Dermis microvascular lymphatic vessel endothelial cell (primary cell): ENCODE results near the gene GOLGA8A. TPM values are rescaled to one million over a fixed set of nuclear protein-coding genes. Genes with fewer than 3 reads are reported as not detected.
"Not testable (repeated sequence)": the region's sequence is repeated elsewhere in the genome, so short reads cannot be mapped to it uniquely, and the experiment has no call there.

Source experiments
- DNase-seq, 2 donors: peaks; one replicate each; pipeline versions ENCODE4 v3.0.0 to v3.0.0-alpha.2; 2010; ENCODE audit warnings: low read depth in 2 of 2
- total RNA-seq: library from RNA; depleted of rRNA; stranded (reverse); fragments of >200 nt; gene quantifications from 2 replicates; pipeline ENCODE4 v1.2.1, GENCODE V29; 2014

Gene GOLGA8A, protein sequence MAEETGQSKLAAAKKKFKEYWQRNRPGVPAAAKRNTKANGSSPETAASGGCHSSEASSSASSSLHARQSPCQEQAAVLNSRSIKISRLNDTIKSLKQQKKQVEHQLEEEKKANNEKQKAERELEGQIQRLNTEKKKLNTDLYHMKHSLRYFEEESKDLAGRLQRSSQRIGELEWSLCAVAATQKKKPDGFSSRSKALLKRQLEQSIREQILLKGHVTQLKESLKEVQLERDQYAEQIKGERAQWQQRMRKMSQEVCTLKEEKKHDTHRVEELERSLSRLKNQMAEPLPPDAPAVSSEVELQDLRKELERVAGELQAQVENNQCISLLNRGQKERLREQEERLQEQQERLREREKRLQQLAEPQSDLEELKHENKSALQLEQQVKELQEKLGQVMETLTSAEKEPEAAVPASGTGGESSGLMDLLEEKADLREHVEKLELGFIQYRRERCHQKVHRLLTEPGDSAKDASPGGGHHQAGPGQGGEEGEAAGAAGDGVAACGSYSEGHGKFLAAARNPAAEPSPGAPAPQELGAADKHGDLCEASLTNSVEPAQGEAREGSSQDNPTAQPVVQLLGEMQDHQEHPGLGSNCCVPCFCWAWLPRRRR
- total RNA-seq: 1.8 and 3.2 TPM in 2 replicates

DNA sequence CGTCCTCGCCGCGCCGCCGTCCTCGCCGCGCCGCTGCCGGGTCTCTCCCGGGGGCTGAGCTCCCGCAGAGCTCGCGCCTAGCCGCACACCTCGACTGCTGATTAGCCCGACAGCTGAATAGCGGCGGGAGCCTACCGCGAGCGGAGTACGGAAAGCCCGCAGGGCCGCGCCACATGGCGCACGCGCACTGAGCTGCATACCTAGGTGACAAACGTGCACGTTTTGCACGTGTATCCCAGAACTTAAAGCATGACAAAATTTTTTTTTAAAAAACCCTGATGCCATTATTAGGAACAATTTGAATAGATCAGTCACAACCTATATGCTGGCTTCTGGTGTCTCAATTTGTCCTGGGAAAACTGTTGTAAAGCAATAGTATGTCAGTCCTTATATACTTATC is at the start of gene GOLGA8A:
TSS of gene GOLGA8A (minus strand) at position 122 of the 400 bp plus-strand sequence. CDS start 48,117 bp downstream, outside the sequence.
- DNase-seq: peak; percentile 51 to 79

DNA sequence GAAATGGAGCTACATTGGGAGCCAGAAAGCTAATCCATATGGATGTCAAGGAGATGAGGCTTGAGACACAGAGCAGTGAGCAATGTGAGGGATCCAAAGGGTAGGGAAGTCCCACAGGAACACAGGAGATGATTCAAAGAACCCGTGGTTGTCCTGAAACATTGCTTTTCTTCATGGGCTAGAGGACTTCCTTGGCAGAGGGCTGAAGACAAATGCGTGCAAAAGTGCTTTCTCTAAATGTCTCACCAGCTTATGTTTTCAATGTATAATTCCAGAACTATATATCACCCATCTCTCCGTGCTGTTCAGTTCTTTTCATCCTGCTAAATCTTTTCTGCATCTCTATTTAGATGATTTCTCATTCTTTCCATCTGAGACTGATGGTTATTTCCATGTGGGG is 46.0 kb upstream of the GOLGA8A start:
- no peak for DNase-seq

DNA sequence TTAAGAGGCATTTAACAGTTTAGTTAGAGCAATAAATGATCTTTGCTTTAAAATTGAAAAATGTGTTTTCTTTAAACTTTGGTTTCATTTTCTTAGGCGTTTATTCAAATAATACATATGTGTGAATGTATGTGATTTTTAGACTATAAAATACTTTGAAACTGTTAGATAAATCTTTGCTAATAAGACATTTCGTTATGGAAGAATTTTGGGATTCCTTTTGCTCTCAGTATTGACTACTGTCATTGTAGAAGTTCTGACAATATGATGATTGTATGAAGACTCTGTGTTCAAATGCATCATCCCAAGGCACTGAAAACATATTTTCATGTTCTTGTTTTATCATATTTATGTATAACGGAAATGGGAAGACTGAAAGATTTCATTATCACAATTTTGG is 43.8 kb upstream of the GOLGA8A start:
- no peak for DNase-seq

DNA sequence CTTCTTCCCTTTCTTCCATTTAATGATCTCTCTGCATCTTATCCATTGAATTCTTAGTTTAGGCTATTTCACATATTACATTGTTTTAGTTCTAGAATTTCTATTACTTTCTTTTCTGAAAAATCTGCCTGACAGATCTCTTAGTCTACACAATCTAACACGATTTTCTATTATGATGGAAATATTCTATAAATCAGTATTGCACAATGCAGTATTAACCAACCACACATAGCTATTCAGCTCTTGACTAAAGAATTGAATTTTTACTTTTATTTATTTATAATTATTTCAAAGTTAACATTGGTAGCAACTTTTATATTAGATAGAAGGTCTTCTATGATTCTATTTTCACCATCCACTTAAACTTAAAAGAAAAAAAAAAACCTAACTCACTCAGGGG is 36.2 kb upstream of the GOLGA8A start:
- DNase-seq: no peak

DNA sequence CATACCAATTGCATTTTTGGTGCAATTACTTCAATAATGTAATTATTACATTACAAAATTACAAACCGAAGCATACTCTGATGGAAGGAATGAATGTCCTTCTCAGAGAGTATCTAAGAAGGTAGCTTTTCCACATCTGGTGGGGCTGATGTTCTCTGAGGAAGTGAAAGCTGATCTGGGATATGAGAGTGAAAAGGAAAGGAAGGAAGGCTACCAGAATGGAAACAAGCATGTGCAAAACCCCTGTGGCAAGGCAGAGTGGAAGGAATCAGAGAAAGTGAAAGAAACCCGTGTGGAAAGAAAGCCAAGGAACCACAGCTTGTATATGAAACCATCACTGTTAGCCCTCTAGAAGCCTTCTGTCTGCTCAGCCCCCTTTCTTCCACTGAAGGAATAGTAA is 35.3 kb upstream of the GOLGA8A start:
- DNase-seq: no peak

DNA sequence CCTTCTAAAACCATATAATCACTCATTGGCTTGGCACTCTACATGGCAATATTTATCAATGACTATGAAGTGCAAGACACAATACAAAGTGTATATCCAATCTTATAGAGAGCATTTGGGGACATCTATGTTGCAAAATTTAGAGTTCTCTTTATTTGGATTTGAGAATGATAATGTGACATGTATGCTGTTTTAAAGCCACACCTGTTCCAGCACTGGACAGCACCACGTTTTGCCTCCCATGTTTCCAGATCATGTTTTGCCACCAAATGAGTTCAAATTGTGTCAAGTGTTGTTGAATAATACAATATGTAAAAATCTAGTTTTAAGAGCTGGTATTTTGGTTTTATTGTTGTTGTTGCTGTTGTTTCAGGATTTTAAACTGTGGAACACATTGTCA is 33.3 kb upstream of the GOLGA8A start:
- no peak for DNase-seq

DNA sequence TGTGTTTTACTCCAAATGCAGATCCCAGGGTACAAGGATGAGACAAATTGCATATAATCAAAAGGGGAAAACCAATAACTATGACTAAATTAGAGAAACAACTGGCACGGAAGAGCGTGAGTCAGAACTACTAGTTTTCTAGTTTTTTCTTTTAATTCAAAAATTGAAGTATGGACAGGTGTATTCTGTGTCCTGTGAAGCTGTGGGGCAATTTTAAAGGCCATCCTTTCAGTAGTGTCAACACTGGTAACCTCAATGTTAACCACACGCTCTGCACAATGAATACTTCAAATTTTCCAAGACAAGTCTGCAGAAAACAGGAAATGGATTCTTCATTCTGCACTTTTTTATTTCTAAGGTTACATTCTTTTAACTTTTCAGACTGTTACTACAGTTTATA is 32.5 kb upstream of the GOLGA8A start:
- DNase-seq: no peak

DNA sequence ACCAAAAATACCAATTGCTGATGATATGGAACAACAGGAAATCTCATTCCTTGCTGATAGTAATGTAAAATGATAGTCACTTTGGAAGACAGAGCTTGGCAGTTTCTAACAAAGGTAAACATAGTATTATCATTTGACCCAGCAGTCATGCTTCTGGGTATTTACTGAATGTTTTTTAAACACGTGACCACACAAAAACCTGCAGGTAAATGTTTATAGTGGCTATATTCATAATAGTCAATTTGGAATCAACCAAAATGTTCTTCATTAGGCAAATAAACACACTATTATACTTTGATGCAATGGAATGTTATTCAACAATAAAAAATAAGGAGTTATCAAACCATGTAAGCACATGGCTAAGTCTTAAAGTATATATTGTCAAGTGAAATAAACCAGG is 24.1 kb upstream of the GOLGA8A start:
- no peak for DNase-seq

DNA sequence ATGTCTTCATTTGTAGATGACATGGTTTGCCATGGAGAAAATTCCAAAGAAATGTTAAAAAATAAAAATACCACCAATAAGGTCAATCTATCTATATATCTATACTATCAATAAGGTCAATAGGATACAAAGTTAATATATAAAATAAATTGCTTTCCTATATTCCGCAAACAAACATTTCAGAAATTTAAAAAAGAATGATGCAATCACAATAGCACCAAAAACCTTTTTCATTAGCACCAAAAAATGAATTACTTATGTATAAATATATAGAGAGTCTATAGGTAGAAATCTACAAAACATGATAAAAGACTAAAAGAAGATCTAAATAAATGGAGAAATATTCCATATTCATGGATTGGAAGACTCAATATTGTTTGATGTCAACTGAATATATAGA is 22.8 kb upstream of the GOLGA8A start:
- no peak for DNase-seq

DNA sequence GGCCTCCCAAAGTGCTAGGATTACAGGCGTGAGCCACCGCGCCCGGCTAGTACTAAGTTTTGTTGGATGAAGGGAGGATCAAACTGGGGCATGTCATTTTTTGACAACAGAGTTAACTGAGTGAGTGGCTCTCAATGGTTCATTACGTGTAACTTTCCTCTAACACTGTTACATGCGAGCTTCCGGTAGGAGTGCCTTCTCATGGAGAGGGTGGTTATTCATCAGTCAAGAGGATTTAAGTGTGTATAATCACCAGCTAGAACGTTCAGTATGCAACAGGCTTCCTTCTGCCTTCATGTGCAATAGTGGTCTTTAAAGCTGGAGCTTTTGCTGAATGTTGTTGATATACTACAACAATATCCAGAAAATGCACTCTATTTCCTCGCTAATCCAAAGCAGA is 19.1 kb upstream of the GOLGA8A start:
- no peak for DNase-seq

DNA sequence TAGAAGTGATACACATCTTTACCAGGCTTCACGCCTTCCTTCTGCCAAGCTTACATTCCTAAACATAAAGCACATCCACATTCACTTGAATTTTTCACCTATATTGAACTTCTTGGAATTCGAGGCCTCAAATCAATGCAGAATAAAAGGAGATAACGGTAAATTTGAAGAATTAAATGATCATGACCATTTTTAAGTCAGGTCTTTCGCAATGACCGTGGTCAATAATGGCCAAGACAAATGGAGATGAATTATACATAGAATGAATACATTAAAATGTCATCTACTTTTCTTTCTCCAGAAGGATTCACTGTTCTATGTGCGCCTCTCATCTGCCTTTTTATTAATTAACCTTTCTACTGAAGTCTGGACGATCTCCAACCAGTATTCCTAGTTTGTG is 5.3 kb upstream of the GOLGA8A start:
- no peak for DNase-seq

DNA sequence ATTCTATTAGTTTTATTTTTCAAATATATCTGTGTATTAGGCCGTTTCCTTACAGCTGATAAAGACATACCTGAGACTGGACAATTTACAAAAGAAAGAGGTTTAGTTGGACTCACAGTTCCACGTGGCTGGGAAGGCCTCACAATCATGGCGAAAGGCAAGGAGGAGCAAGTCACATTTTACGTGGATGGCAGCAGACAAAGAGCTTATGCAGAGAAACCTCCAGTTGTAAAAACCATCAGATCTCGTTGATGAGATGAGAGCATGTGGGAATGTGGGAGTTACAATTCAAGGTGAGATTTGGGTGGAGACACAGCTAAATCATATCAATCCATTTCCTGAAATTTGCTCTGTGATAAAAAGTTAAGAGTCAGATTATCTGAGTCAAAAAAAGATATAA is 2.3 kb upstream of the GOLGA8A start:
- no peak for DNase-seq

DNA sequence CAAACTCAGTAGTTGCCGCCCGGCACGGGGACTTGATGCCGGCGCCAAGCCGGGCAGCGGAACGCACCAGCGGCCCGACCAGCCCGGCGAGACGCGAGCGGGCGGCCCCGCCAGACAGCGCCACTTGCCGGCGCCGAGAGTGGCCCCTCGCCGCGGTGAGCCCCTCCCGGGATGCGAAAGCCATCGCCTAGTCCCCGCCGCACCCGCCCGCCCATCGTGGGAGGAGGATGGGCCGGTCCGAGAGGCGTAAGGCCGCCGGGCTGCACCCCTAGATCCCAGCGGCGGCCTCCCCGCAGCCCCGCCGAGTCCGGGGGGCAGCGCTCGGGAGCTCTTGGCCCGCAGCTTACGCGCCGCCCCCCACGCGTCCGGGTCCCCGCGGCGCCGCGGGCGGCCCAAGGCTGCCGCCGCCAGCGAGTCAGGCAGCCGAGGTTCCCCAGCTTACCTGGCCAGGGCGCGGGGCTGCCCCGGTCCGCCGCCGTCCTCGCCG is 609 bp downstream of the GOLGA8A start:
- peak in 1 of 2 donors; percentile 58 for DNase-seq

DNA sequence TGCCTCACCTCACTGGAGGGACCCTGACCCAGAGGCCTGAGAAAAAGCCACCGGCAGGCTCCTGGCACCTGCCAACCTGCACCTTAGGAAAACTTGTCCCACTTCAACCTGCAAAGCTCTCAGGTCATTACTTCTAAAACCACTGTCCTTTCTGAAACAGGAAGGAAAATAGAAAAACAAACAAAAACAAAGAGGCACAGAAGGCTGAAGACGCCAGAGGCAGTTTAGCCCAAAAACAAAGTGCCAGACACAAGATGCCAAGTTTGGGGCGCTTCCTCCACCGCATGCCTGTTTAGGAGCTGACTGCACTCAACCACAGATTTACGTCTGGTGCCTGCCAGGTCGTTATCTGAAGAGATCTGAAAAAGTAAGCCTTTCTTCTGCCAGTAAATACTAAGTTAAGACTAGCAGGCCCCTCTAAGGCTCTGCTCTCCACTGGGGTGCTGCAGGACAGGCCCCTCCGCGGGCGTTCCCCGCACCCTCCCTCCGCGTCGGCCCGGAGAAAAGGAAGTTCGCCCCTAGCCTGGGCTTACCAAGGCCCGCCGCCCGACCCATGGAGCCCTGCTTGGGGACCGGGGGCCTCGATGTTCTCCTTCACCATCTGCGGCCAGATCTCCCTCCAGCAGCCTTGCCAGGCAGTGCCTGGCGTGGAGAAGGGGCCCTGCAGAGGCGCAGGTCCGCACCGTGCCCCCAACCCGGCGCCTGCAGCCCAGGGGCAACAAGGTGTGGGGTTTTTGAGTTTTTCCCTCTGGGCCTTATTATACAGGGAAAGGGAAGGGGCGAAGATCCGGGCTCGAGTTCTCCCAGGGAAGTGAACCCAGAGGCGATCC is 1.3 kb downstream of the GOLGA8A start:
- DNase-seq: no peak

DNA sequence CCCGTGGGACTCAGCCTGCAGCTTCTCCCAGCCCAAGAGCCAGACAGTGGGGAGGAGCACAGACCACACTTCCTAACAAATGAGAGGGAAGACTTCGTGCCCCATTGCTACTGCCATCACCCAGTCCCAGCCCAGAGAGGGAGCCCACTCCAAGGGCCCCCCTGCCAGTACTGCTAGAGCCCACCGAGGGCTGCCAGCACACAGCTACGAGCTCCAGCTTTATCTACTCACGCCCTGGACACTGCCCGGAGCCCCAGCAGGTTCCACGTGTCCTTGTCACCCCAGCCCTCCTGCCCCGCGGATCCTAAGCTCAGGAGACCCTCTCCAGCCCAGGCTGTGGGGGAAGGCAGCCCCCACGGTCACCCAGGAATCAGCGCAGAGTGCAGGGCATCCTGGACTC is 1.9 kb downstream of the GOLGA8A start:
- no peak for DNase-seq

DNA sequence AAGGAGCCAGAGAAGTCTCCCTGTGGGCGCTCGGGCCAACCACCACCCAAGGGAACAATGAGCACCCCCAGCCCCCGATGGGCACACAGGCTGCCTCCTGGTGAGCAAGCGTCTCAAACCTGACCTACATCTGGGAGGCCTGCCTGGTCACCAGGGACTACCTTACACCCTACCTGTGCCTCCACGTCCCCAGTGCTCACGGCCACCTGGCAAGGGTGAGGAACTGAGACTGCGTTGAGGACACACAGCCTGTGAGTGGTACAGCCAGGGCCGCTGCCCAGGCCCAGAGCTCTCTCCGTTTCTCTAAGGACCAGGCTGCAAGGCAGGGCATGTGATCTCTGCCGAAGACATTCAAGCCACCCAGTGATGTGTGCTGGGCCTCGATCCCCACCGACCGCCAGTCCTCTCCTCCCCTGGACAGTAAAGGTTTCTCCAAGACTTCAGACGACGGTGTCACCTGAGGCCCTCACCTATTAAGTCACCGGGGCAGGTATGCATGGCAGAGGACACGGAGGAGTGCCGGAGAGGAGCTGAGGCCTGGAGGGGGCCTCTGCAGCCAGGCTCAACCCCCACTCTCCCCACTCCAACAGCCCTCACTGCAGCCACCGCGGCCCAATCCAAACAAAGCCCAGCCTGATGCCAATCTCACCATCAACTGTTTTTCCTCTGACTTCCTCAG is 2.8 kb downstream of the GOLGA8A start:
- no peak for DNase-seq

DNA sequence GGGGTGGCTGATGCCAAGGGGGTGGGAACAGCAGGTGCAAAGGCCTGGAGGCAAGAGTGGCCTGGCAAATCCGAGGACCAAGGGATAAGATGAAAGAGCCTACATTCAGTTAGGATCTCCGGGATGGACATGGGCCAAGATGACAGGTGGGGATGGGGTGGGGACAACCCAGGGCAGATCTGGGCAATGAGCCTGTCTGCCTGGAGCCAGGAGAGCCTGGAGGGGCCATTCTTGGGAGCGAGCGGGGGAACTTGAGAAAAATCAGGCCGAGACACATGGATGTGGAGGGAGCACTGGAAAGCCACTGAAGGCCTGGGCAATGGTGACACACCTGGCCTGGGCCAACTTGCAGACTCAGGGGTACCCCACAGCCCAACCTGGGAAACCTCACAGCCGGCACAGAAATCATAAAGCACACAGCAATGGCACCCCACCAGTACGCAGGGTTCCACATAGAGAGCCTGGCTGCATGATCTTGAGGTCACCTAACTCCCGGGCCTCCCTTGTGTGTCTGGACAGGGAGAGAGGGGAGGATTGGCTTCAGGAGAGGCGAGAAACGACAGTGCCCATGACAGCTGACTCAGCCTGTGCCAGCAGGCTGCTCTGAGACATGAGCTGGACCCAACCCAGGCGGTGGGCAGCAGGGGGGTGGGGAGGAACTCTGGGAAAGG is 3.5 kb downstream of the GOLGA8A start:
- DNase-seq: not testable (repeated sequence)

DNA sequence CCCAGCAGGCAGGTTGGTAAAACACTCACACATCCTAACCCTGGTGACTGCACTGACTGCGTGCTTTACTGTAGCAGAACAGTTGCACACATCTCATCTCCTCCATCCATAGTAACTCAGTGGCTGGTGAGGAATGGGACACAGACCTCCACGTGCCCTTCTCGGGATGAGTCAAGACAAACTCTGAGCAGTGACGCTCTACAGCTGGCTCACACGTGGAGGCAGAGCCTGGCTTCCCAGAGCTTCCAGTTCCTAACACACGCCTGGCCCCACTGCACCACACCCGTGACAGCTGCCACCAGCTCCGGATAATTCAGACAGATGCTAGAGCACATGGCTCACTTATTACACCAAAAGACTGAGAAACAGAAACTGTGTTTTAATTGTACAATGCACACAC is 7.0 kb downstream of the GOLGA8A start:
- DNase-seq: not testable (repeated sequence)

DNA sequence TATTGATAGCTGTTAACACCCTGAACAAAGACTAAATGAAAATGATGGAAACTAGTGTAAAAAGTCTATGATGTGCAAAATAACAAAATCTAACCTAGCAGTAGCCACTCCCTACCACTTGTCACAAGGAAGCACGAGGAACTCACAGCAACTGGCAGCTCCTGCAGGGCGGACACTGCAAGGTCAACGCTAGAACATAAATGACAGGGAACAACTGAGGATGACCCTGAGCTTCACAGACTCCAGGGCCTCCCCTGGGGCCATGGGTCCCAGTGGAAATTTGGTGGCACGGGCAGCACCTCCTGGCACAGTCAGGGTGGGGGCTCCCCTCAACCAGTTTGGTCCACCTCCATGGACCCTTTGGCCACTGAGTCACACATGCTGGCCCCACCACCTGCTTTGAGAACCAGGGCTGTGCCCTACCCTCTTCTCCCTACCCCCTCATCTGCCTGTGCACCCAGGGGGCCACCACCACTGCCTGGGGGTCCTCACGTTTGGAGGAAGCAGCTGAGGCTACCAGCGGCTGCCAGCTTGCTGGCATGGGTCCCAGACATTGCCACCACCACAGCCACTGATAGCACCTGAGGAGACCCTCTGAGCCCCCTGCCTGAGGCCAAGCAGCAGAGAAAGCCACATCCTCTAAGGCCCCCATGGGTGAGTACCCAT is 14.1 kb downstream of the GOLGA8A start:
- not testable (repeated sequence) for DNase-seq

DNA sequence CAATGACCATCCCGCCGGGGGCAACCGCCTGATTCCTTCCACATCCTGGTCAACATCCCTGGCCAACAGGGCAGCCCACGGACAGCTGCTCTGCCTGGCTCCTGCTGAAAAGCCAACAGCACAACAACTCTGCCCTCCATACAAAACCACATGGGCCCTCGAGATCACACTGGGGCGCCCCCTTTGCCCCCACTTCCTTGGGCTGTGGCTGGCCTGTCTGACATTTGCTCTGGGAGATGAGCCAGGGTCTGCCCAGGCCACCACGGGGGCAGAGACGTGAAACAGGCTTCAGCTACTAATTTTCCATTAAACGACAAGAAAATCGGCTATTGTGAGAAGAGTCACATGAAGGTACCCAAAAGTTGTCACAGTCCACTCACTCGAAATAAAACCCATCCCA is 16.7 kb downstream of the GOLGA8A start:
- DNase-seq: not testable (repeated sequence)
